GM19438 (cell line): ENCODE results near the gene CRTAC1.

Source experiments
- ATAC-seq: cut with Tn5 transposase; IDR thresholded peaks from one replicate; pipeline ENCODE4 v1.9.1; 2021; ENCODE audit warnings: low read depth; ENCODE audit not compliant: unreplicated experiment

Gene CRTAC1

GRCh38 chr10:98030991-98031431, 590 bp upstream of the CRTAC1 start:
- no peak for ATAC-seq

GRCh38 chr10:98029149-98030092, 1.0 kb downstream of the CRTAC1 start:
- no peak for ATAC-seq

GRCh38 chr10:98028168-98028770, 2.2 kb downstream of the CRTAC1 start:
- peak; percentile 56 for ATAC-seq

GRCh38 chr10:98023024-98023423, 7.4 kb downstream of the CRTAC1 start:
- ATAC-seq: no peak

- no peak for ATAC-seq
Measured at GRCh38 chr10:98020784-98021183, 9.6 kb downstream of the CRTAC1 start.

GRCh38 chr10:98020254-98020653, 10.2 kb downstream of the CRTAC1 start:
- ATAC-seq: no peak

GRCh38 chr10:98019784-98020183, 10.6 kb downstream of the CRTAC1 start:
- no peak for ATAC-seq

DNA sequence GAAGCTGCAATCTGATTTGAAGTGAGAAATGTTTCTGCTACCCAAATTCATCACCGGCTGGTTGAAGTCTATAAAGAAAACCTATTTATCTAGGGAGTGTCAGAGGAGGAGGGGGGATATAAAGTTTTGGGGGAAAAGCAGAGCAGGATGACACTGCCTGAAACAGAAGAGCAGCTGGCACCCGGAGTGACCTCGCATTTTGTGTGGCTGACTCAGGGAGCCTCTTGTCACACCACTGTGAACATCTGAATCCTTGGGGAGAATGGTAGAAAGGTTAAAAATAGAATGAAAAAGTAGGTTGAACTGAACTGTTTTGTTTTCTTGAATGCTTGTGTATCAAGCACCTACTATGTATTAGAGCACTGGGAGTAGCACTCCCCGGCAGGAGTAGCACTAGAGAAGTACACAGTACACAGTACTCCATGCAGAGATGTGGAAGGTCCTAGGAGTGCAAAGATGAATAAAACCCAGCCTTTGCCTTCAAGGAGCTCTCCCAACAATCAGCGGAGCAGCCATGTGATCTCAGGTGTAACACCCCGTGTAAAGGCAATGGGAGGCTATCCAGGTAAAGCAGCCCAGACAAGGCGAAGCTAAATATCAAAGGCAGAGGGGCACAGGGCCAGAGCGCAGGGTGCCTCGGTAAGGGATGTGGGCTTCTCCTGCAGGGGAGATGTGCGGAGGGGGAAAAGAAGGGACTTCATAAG, 13.5 kb downstream of the CRTAC1 start:
- no peak for ATAC-seq

GRCh38 chr10:98013776-98014175, 16.6 kb downstream of the CRTAC1 start:
- ATAC-seq: no peak

DNA sequence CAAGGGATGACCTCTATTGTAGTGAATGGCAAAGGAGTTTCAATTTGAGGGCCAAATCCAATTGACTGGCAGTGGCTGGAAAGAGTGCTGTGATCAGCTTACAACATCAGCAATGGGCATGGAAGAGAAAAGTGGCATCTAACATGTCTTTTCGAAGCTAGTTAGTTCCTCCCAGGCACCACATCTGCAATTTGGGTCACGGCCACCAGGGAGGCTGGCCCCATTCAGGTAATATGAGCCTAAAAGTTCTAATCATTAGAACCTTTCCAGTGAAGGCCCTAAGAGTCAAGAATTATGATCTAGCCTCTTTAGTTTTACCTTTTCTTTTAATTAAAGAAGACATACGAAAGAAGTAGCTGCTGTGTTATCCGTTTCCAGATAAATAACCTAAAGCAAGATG, 17.3 kb downstream of the CRTAC1 start:
- no peak for ATAC-seq

GRCh38 chr10:98012644-98013043, 17.8 kb downstream of the CRTAC1 start:
- no peak for ATAC-seq

GRCh38 chr10:98010939-98011685, 19.3 kb downstream of the CRTAC1 start:
- no peak for ATAC-seq

DNA sequence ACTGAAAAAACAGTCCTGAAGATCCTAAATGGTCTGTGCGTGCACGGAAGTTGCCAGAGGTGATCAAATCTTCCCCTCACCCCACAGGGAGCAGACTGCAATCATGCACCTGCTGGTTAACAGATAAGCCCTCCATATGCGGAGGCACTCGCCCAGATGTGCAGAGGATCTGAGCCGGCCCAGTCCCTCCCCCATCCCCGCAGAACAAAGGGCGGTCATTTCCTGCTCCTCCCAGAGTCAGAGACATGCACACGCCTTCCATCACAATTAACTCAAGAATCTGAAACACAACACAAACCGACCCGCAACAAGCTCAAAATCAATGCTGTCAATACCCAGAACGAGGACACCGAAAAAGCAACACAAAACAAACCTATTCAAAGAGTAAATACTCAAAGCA, 24.2 kb downstream of the CRTAC1 start:
- ATAC-seq: no peak

DNA sequence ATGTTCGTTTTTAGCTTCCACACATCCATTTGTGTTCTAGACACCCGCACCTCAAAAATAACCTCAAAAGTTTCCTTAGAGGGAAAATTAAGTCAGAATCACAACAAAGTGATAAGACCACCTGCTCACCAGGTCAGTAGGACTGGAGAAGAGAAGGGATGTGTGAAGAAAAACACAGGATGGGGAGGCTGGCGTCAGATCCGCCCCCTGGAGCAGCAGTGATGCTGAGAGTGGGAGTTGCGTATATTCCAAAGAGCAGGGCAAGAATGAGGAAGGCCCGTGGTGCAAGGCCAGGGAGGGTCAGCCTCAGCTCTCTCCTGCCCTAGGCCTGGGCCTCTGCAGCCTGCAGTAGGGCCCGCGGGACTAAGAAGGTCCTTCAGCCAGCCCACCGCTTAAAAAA, 28.7 kb downstream of the CRTAC1 start:
- ATAC-seq: no peak

DNA sequence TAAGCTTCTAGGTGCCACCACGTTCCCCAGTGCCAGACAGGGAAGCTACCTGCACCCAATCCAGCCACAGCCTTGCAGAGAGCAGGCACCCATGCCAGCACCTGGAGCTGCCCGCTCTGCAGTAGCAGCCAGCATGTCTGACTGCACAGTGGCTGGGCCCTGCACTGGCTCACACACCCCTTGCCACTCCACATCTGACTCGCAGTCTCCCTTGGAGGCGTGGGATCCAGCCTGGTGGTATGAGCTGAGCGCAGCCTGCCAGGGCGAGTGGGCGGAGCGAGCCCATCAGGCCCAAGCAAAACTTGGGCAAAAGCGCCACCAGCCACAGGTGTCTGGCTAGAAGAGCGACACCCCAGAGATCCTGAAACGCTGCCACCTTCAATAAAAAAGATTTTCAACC, 30.1 kb downstream of the CRTAC1 start:
- no peak for ATAC-seq

DNA sequence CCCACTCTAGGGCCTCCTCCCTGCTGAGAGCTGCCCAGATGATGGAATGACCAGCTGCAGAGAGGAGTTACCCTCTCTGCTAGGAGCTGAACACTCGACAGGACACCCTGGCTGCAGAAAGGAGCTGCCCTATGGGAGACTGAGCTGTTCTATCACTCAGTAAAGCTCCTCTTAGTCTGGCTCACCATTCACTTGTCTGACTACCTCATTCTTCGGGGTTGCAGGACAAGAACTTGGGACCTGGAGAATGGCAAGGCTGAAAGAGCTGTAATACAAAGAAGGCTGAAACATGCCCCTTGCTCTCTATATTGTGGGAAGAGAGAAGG, 30.5 kb downstream of the CRTAC1 start:
- no peak for ATAC-seq

DNA sequence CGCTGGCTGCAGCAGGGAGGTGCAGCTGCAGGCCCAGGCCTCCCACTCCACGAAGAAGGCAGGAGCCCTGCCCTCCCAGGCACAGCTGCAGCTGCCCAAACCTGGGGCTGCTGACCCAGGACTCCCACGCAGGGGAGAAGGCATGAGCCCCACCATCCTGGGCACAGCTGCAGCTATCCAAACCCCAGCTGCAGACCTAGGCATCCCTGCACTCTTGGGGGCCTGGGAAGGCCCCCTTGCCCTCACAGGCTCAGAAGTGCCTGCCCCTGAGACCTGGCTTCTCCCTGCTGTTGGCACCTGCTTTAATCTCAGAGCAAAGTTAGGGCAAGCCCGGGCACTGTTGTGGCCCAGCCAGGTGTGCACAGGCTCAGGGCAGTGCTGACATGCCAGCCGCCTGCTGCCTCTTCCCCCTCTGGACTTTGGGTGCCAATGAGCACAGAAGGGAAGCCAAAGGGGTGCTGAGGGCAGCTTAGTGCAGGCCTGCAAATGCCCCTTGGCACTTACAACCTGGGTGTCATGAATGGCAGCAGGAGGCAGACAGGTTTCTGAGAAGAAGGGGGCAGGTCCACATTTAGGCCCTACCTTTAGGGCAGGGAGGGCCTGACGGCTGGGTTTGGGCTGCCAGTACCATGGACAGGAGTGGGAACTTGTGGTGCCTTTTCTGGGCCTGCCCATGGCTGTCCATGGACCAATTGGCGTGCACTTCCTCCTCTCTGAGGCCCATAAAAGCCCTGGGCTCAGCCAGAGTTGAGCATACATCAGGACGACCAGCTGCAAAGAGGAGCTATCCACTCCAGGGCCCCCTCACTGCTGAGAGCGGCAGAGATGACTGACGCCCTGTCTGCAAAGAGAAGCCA, 31.1 kb downstream of the CRTAC1 start:
- ATAC-seq: no peak

- ATAC-seq: no peak
Measured at GRCh38 chr10:97991871-97992270, 38.5 kb downstream of the CRTAC1 start.

GRCh38 chr10:97981816-97982215, 48.6 kb downstream of the CRTAC1 start:
- ATAC-seq: no peak

GRCh38 chr10:97977673-97978072, 52.7 kb downstream of the CRTAC1 start:
- ATAC-seq: no peak
